A549 (cell line): ENCODE results near the gene CNTN5. TPM values are rescaled to one million over a fixed set of nuclear protein-coding genes. Genes with fewer than 3 reads are reported as not detected.

Source experiments
- ATAC-seq, 2 experiments: fragments of 200-7000 bp in 1 of 2; fragments of >200 bp in 1 of 2; cut with Nextera tagmentation in 1 of 2; cut with Tn5 transposase in 1 of 2; 3 replicates each; pipeline versions ENCODE4 v1.8.0 to v1.9.1; 2018 to 2020; ENCODE audit warnings: mild to moderate bottlenecking in 1 of 2, moderate library complexity in 1 of 2
- CTCF ChIA-PET: fragments of 300-600 bp; sonication (Branson Sonifier 250); formaldehyde crosslinking; extraction: SDS; loops from one replicate; lab custom pipeline; 2021; ENCODE audit warnings: antibody characterized with exemption, inconsistent platforms; lab: Yijun Ruan, JAX
- POLR2A ChIA-PET: fragments of 350-600 bp; formaldehyde crosslinking; extraction: SDS; loops from one replicate; lab custom pipeline; 2021; ENCODE audit warnings: antibody characterized with exemption, inconsistent platforms; lab: Yijun Ruan, JAX
- DNase-seq, 2 experiments: peaks; one replicate each; pipeline versions ENCODE4 v3.0.0 to v3.0.0-alpha.2; 2011 to 2016; ENCODE audit warnings: low read depth in 1 of 2, low spot score in 1 of 2
- FAIRE-seq: peaks from 2 replicates; lab custom pipeline; 2011; peaks lifted over from hg19 to GRCh38; lab: Jason Lieb, UNC
- H3K27ac ChIP-seq, 2 experiments: fragments of >200 bp; sonication (Bioruptor Twin); formaldehyde crosslinking; 3 replicates each; pipeline ENCODE4 v1.5.1; 2016 to 2017
- H3K4me1 ChIP-seq: fragments of >200 bp; sonication (Bioruptor Twin); formaldehyde crosslinking; 3 replicates; pipeline ENCODE4 v1.6.1; 2016
- H3K4me2 ChIP-seq: fragments of >200 bp; sonication (Bioruptor Twin); formaldehyde crosslinking; 3 replicates; pipeline ENCODE4 v1.6.1; 2016
- H3K4me3 ChIP-seq: fragments of >200 bp; sonication (Bioruptor Twin); formaldehyde crosslinking; 3 replicates; pipeline ENCODE4 v1.5.1; 2016
- H3K9me3 ChIP-seq: fragments of >200 bp; sonication (Bioruptor Twin); formaldehyde crosslinking; 3 replicates; pipeline ENCODE4 v1.6.1; 2016
- CHD2 ChIP-seq: fragments of 150-350 bp; IDR thresholded peaks from 2 replicates; pipeline ENCODE4 v1.6.1; 2014; ENCODE audit warnings: low read length; ENCODE audit not compliant: partially characterized antibody
- E2F6 ChIP-seq: IDR thresholded peaks from 2 replicates; pipeline ENCODE4 v1.6.1; 2012; ENCODE audit warnings: low read depth, borderline replicate concordance
- EHMT2 ChIP-seq: fragments of 200-600 bp; sonication (generic); IDR thresholded peaks from 2 replicates; pipeline ENCODE4 v1.6.1; 2016; ENCODE audit warnings: antibody characterized with exemption, low read depth, mild to moderate bottlenecking, moderate library complexity
- FOSL2 ChIP-seq, 2 experiments: fragments of 450-650 bp in 1 of 2; fragments of >200 bp in 1 of 2; sonication (Bioruptor Twin) in 1 of 2; formaldehyde crosslinking; IDR thresholded peaks; 2 replicates each; pipeline versions ENCODE4 v1.5.0 to v1.6.1; 2016 to 2020; ENCODE audit warnings: mild to moderate bottlenecking in 1 of 2, moderate library complexity in 1 of 2
- FOXS1 ChIP-seq: fragments of 250-450 bp; sonication (Bioruptor Pico); IDR thresholded peaks from 2 replicates; pipeline ENCODE4 v1.5.0; 2020; ENCODE audit warnings: mild to moderate bottlenecking, moderate library complexity
- GATA3 ChIP-seq: IDR thresholded peaks from 2 replicates; pipeline ENCODE4 v1.6.1; 2012; ENCODE audit warnings: borderline replicate concordance
- HOXB13 ChIP-seq: fragments of 250-450 bp; sonication (Bioruptor Pico); IDR thresholded peaks from 2 replicates; pipeline ENCODE4 v1.5.0; 2020; ENCODE audit warnings: low read depth, mild to moderate bottlenecking, moderate library complexity
- HOXB5 ChIP-seq: fragments of 250-450 bp; sonication (Bioruptor Pico); IDR thresholded peaks from 2 replicates; pipeline ENCODE4 v1.5.0; 2020; ENCODE audit warnings: mild to moderate bottlenecking, moderate library complexity
- JUN ChIP-seq, 2 experiments: fragments of >200 bp; sonication (Bioruptor Twin); formaldehyde crosslinking; IDR thresholded peaks; 2 replicates in 1 of 2; 3 replicates in 1 of 2; pipeline ENCODE4 v1.6.1; 2016 to 2017
- KDM5A ChIP-seq: fragments of 200-600 bp; sonication (generic); IDR thresholded peaks from 2 replicates; pipeline ENCODE4 v1.6.1; 2016; ENCODE audit warnings: antibody characterized with exemption, mild to moderate bottlenecking
- MAFK ChIP-seq: fragments of 450-650 bp; IDR thresholded peaks from 2 replicates; pipeline ENCODE4 v1.6.1; 2014; ENCODE audit not compliant: partially characterized antibody
- MAZ ChIP-seq: fragments of 150-350 bp; IDR thresholded peaks from 2 replicates; pipeline ENCODE4 v1.6.1; 2014; ENCODE audit warnings: antibody characterized with exemption, low read depth, low read length, borderline replicate concordance
- MYC ChIP-seq: IDR thresholded peaks from 2 replicates; pipeline ENCODE4 v1.6.1; 2012; ENCODE audit warnings: mild to moderate bottlenecking, inconsistent platforms, low read length, improper control_type of control experiment, borderline replicate concordance
- NFE2L2 ChIP-seq: fragments of 150-350 bp; conservative IDR thresholded peaks from 2 replicates; pipeline ENCODE4 v1.6.1; 2014; ENCODE audit warnings: low read length
- NPAS2 ChIP-seq: fragments of 250-450 bp; sonication (Bioruptor Pico); IDR thresholded peaks from 2 replicates; pipeline ENCODE4 v1.8.0; 2022; ENCODE audit warnings: mild to moderate bottlenecking, moderate library complexity, borderline replicate concordance
- SREBF2 ChIP-seq: fragments of 450-650 bp; IDR thresholded peaks from 2 replicates; pipeline ENCODE4 v1.6.1; 2014; ENCODE audit warnings: mild to moderate bottlenecking, moderate library complexity
- ZFP36 ChIP-seq: fragments of 450-650 bp; IDR thresholded peaks from 2 replicates; pipeline ENCODE4 v1.6.1; 2014; ENCODE audit warnings: borderline replicate concordance; ENCODE audit not compliant: partially characterized antibody
- ZNF302 ChIP-seq: fragments of 250-450 bp; sonication (Bioruptor Pico); IDR thresholded peaks from 2 replicates; pipeline ENCODE4 v1.9.0; 2021; ENCODE audit warnings: inconsistent platforms, mild to moderate bottlenecking, moderate library complexity
- ZSCAN20 ChIP-seq: fragments of 250-450 bp; sonication (Bioruptor Pico); IDR thresholded peaks from 2 replicates; pipeline ENCODE4 v1.8.0; 2022; ENCODE audit warnings: mild to moderate bottlenecking, moderate library complexity
- whole genome bisulfite sequencing: methylation state at CpG from one replicate; pipeline ENCODE4 v1.1.6; 2017; ENCODE audit errors: missing lambda C conversion rate; 5-methylcytosine and 5-hydroxymethylcytosine counted together
- polyA plus RNA-seq, 4 experiments: library from polyadenylated mRNA; depleted of rRNA in 3 of 4; stranded (reverse); fragments of >200 nt; fragmentation: RNase III in 1 of 4; extraction: RNeasy Plus Mini Kit Qiagen cat#74134 plus additional on column Dnase treatment in 1 of 4; gene quantifications; 2 replicates in 3 of 4; 3 replicates in 1 of 4; pipeline ENCODE4 v1.2.3, GENCODE V29; 2011 to 2017
- TF ChIP-seq, protein P1 (sequence below): IDR thresholded peaks from 2 replicates; pipeline ENCODE4 v1.6.1; 2012
- TF ChIP-seq, protein P2 (sequence below): fragments of >200 bp; sonication (Bioruptor Twin); formaldehyde crosslinking; IDR thresholded peaks from 2 replicates; pipeline ENCODE4 v1.6.1; 2016

The CNTN5 gene
- polyA plus RNA-seq, 2 of the 4 experiments (the other 2 are of a cell fraction): 0.08 TPM; not detected in 1

DNA sequence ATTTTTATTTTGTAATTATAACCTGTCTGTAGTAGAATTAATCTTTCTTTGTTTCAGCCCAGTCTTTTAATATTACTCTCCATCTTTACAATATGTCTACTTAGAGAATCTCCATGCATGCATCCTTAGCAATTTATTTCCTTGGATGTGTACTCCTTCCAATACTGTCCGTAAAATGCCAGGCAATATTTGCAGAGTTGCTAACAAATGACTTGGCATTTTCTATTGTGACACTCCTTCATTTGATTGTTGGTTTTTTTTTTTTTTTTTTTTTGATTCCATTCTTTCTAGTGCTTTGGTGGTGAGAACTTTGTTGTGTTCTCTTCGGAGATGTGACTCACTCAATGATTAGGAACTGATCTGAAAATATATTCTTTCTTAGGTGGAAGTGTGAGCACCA is 220.3 kb downstream of the CNTN5 start:
- TF ChIP-seq MAFK: peak; percentile 76
- peak; percentile 48 for TF ChIP-seq NFE2L2
- no peak for TF ChIP-seq ZFP36
- WGBS: 7% methylated on average over 2 of the region's 2 CpGs
- FAIRE-seq: no peak
- Histone ChIP-seq H3K9me3 (no peaks in the 10 kb centered on the region), H3K27ac (0 out of 6 replicates have a peak overlapping the region, but pooled peaks of 1 of the 2 experiments have one; percentile 35), H3K4me3 (no peak overlapping the region), H3K4me2 (peak overlapping the region; percentile 60), H3K4me1 (0 out of 3 replicates have a peak, but pooled peaks cover 6% of the 10 kb centered on the region)
- ChIA-PET CTCF (no interaction called here), POLR2A (no interaction called here)
- peak in 1 of 2 experiments; percentile 29 for DNase-seq
- peak in 1 of 2 experiments; percentile 62; a peak in 3 of 6 replicates for ATAC-seq

DNA sequence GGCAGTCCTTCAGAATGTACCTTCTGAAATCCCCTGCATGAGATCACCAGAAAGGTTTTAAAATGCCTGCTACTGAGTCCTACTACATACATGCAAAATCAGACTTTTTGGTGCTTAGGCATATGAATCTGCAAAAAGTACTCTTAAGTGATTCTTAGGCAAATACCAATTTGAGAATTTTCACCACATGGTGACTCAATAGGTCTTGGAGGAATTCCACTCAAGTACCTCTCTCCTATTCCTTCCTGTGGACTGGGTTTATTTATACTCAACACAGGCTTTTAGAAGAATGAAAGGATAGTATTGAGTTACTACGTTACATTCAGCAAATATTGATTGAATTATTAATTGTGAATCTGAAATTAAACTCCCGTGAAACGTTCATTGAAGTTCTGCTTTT is 223.9 kb downstream of the CNTN5 start:
- no peak for DNase-seq
- CTCF ChIA-PET: no interaction called here

DNA sequence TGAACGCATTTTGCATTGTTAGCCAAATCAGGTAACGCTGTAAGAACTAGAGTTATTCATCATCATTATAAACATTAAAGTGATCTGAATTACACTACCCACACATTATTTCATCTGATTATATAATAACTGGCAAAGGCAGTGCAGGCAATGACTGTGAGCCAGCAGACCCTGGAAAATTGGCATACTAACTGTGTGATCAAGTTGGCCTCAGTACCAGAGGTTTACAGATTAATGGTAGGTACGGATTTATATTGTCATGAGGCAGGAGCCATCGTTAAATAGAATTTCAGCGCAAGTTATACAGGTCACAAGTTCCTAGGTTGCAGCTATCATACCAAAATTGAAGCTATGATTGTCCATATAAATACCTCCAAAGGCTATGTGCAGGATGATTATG is 225.4 kb downstream of the CNTN5 start:
- TF ChIP-seq EHMT2 (no peak), MYC (no peak), KDM5A (no peak), FOSL2 (IDR thresholded peaks at IDR 0.05) (no peak), FOSL2 (CRISPR knock-in tag; IDR thresholded peaks at IDR 0.05) (no peak), GATA3 (no peak), HOXB5 (CRISPR knock-in tag) (no peak), NFE2L2 (no peak), ZNF302 (CRISPR knock-in tag) (no peak), E2F6 (no peak), SREBF2 (no peak)
- TF ChIP-seq, protein P1, sequence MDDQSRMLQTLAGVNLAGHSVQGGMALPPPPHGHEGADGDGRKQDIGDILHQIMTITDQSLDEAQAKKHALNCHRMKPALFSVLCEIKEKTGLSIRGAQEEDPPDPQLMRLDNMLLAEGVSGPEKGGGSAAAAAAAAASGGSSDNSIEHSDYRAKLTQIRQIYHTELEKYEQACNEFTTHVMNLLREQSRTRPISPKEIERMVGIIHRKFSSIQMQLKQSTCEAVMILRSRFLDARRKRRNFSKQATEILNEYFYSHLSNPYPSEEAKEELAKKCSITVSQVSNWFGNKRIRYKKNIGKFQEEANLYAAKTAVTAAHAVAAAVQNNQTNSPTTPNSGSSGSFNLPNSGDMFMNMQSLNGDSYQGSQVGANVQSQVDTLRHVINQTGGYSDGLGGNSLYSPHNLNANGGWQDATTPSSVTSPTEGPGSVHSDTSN: no peak
- Histone ChIP-seq H3K4me3 (no peak overlapping the region), H3K27ac (no peak overlapping the region), H3K9me3 (no peaks in the 10 kb centered on the region), H3K4me1 (no peaks in the 10 kb centered on the region), H3K4me2 (no peak overlapping the region)
- DNase-seq (no peak), ATAC-seq (no peak), FAIRE-seq (no peak)
- ChIA-PET POLR2A (no interaction called here), CTCF (no interaction called here)
- 74% methylated on average over 5 of the region's 5 CpGs for WGBS

More for the DNA sequence above, 223.9 kb downstream of the CNTN5 start:
- Histone ChIP-seq H3K9me3 (no peaks in the 10 kb centered on the region), H3K4me2 (no peak overlapping the region), H3K27ac (no peak overlapping the region), H3K4me3 (no peak overlapping the region), H3K4me1 (0 out of 3 replicates have a peak, but pooled peaks cover 6% of the 10 kb centered on the region)
- TF ChIP-seq ZSCAN20: no peak
- TF ChIP-seq HOXB13 (CRISPR knock-in tag): no peak
- no peak for TF ChIP-seq NPAS2
- no peak for TF ChIP-seq JUN (IDR thresholded peaks at IDR 0.05)
- no peak for TF ChIP-seq MAZ
- no peak for TF ChIP-seq FOXS1
- TF ChIP-seq, protein P2, sequence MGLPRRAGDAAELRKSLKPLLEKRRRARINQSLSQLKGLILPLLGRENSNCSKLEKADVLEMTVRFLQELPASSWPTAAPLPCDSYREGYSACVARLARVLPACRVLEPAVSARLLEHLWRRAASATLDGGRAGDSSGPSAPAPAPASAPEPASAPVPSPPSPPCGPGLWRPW: no peak
- TF ChIP-seq CHD2: no peak
- POLR2A ChIA-PET: no interaction called here
- ATAC-seq (no peak), FAIRE-seq (no peak)
- WGBS: 73% methylated on average over 3 of the region's 3 CpGs
